ENCODE measurements around the gene RPUSD4.

- no peak for TF ChIP-seq CTCF (conservative IDR thresholded peaks at IDR 0.05; ENCODE audit: low read length)
- no peak for TF ChIP-seq EZH2phosphoT487 (IDR thresholded peaks at IDR 0.05; ENCODE audit: borderline replicate concordance)
These were observed 19.1 kb downstream of the RPUSD4 start for GRCh38 chr11:126192361-126192760.

All from Loucy (cell line).